ENCODE results near the gene ATP1B2. TPM values are rescaled to one million over a fixed set of nuclear protein-coding genes. Genes with fewer than 3 reads are reported as not detected.
A peak's percentile ranks its signal among the peaks of the same experiment; 100 is the strongest.

ATP1B2 gene
- total RNA-seq, result 1 to 10 TPM in 1 of 3 donors, under 1 TPM in 2; 0.41 to 8.7 (median 0.67) TPM
- long read RNA-seq, donor 1, partial matches to known transcripts, result 0 of 4 reads
- long read RNA-seq, donor 1, other reads (novel, unspliced or antisense), result 2 of 4 reads
- long read RNA-seq, donor 2, result 0 reads

GRCh38 chr17:7650509-7651096 is at the start of gene ATP1B2:
Gene ATP1B2, plus strand, starts transcription at chr17:7650926. Its CDS starts 593 bp downstream, at chr17:7651519.
- intact Hi-C loops (cut with DNase I, micrococcal nuclease), result no loop called here
- ATAC-seq (peak; percentile 86), DNase-seq (peak; percentile 72 to 79 (median 75))
- H3K9me3 ChIP-seq, result no peaks in the 10 kb centered on the region
- no peak within 1 kb of the TSS for H3K4me3 ChIP-seq
- TF ChIP-seq CTCF (IDR thresholded peaks at IDR 0.05), result no peak
- no peaks in the 10 kb centered on the region for H3K36me3 ChIP-seq (ENCODE audit: low read depth)
- peaks cover 11% of the 10 kb centered on the region for H3K4me1 ChIP-seq (ENCODE audit: low read depth)

- Histone ChIP-seq H3K9me3 (no peaks in the 10 kb centered on the region), H3K36me3 (ENCODE audit: low read depth) (peaks cover 6% of the 10 kb centered on the region), H3K4me1 (ENCODE audit: low read depth) (no peaks in the 10 kb centered on the region), H3K4me3 (no peak overlapping the region)
- ATAC-seq (no peak), DNase-seq (no peak)
- no peak for TF ChIP-seq CTCF (IDR thresholded peaks at IDR 0.05)
- intact Hi-C loops (cut with DNase I, micrococcal nuclease), result no loop called here
Measured at GRCh38 chr17:7606280-7606679, 44.4 kb upstream of the ATP1B2 start.

- intact Hi-C loops (cut with DNase I, micrococcal nuclease), result no loop called here
- Histone ChIP-seq H3K4me1 (ENCODE audit: low read depth) (peaks cover 20% of the 10 kb centered on the region), H3K9me3 (no peaks in the 10 kb centered on the region), H3K4me3 (no peak overlapping the region), H3K36me3 (ENCODE audit: low read depth) (no peaks in the 10 kb centered on the region)
- ATAC-seq (no peak), DNase-seq (peak in 1 of 3 donors; percentile 7)
- no peak for TF ChIP-seq CTCF (IDR thresholded peaks at IDR 0.05)
Measured at GRCh38 chr17:7610641-7611040, 40.1 kb upstream of the ATP1B2 start.

- no peaks in the 10 kb centered on the region for H3K9me3 ChIP-seq
- ATAC-seq (no peak), DNase-seq (no peak)
- H3K36me3 ChIP-seq (ENCODE audit: low read depth), result no peaks in the 10 kb centered on the region
- H3K4me3 ChIP-seq, result no peak overlapping the region
- no peak for TF ChIP-seq CTCF (IDR thresholded peaks at IDR 0.05)
- intact Hi-C loops (cut with DNase I, micrococcal nuclease), result no loop called here
- H3K4me1 ChIP-seq (ENCODE audit: low read depth), result peaks cover 20% of the 10 kb centered on the region
Measured at GRCh38 chr17:7611635-7612293, 39.0 kb upstream of the ATP1B2 start.

- H3K9me3 ChIP-seq, result no peaks in the 10 kb centered on the region
- TF ChIP-seq CTCF (IDR thresholded peaks at IDR 0.05), result no peak
- intact Hi-C loops (cut with DNase I, micrococcal nuclease), result no loop called here
- no peak overlapping the region for H3K4me3 ChIP-seq
- DNase-seq (no peak), ATAC-seq (no peak)
- H3K4me1 ChIP-seq (ENCODE audit: low read depth), result peaks cover 20% of the 10 kb centered on the region
- no peaks in the 10 kb centered on the region for H3K36me3 ChIP-seq (ENCODE audit: low read depth)
Measured at GRCh38 chr17:7612294-7612640, 38.5 kb upstream of the ATP1B2 start.
